Stimulated activated CD8-positive, alpha-beta memory T cell treated with anti-CD3 and anti-CD28 coated beads, Interleukin-12 subunit alpha, Interleukin-12 subunit beta, amount 100 ng/mL, for 24 hours (primary cell): Measurements from ENCODE around the gene RYR3.

Experiments
- DNase-seq: peaks from one replicate; pipeline ENCODE4 v3.0.0-alpha.2; 2020; ENCODE audit errors: extremely low read depth

The RYR3 gene

DNA sequence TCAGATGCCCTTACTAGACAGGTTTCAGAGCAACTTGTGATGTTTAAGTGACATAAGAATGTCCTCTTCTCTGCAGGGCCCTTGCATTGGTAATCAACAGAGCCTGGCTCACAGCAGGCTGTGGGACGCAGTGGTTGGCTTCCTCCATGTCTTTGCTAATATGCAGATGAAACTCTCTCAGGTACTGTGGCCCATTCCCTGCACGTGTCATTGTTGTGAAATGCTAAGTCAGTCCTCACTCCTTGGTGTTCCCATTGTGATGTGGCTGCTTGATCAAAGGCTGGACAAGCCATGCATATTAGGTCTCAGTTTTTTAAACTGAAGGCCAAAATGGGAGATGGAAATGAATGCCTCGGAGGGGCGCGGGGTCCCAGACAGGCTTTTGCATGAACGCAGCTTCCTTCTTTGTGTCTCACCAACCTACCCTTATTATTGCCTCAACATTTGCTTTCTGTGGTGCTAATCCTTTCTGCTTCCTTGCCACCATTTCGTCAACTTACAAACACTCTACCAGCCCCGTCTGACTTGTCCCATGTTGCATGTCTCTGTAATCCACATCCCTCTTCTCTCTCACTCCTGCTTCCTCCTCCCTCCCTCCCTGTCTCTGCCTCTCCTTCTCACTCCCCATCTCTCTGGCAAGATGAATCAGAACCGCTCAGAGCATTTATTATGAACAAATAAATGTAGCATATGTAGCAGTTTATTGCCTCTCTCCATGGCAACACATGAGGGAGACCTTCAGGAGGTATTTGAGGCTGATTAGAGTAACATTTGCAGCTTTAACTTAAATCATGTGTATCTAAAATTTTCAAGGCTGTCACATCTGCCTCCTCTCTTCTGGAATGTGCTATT is 524.4 kb downstream of the RYR3 start:
- DNase-seq = no peak

DNA sequence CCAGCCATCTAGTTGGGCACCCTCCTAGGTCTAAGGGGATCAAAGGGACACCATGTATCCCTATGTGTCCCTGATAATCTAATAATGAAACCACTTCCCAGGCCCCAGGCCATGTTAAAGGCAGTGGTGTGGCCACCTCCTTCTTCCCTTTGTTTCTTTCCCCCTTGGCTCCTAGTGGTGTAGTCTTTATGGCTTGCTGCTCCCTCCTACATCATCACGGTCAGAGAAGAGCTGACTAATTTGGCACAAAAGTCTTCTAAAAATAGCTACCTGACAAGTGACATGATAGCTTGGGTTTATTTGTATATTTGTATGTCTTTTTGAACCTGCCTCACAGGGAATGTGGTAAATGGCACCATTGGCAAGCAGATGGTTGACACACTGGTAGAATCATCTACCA is 526.5 kb downstream of the RYR3 start:
- no peak for DNase-seq

DNA sequence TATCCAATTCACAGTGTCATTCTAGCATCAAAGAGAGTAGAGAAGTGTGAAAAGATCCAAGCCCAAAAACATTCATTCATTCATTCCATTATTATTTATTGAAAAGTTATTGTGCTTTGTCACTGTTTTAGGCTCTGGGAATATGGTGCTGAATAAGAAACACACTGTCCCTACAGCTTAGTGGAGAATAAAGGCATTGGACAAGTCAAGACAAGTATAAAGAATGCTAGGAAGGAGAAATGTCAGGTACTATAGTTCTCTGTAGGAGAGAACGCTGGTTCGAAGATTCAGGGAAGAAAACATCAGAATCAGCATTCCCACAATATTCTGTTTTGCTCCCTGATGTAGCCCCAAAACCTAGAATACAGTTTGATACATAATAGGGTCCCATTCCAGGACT is 528.8 kb downstream of the RYR3 start:
- no peak for DNase-seq

DNA sequence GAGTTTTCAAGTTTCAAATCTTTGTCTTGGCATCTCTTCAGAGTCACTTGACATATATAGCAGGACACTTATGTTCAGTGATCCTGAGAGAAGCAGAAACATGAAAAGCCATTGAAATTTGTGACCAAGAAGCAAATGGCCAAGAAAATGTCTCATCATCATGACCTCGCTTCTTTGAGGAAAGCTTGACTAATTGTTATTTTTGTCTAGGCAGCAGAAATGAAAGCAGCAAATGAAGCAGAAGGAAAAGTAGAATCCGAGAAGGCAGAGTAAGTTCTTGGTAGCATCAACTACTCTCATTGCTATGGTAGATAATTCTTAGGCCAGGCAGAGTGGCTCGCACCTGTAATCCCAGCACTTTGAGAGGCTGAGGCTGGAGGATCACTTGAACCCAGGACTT is 529.8 kb downstream of the RYR3 start:
- no peak for DNase-seq

DNA sequence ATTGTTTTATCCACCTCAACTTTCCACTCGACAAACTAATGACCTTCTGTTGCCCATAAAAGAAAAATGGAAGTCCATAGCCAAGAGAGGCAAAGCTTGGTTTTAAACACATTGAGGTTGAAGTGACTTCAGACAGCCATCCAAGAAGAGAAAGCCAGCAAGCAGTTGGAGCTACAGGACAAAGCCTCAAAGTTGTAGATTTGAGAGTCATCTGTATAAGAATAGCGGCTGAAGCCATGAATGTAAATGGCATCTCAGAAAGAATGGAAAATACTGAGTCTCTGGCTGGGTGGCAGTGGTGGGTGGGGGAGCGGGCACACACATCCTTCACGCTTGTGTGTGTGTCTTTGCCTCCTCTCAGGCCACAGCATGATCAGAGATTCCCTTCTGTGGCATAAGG is 533.4 kb downstream of the RYR3 start:
- DNase-seq = no peak

DNA sequence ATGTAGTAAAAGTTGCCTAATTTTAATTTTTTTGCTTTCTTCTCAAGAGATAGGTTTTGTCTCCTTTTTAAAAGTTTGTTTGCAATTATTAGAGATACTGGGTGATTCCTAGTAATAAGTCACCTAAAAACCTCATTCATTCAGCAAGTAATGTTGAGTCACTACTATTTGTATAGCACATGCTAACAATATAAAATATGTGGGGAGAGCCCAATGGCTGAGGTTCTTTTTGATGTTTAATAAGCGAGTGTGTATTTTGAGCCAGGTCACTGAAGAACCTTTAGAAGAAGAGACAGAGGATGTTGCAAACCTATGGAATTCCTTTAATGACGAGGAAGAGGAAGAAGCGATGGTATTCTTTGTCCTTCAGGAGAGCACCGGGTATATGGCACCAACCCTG is 533.8 kb downstream of the RYR3 start:
- DNase-seq = no peak

DNA sequence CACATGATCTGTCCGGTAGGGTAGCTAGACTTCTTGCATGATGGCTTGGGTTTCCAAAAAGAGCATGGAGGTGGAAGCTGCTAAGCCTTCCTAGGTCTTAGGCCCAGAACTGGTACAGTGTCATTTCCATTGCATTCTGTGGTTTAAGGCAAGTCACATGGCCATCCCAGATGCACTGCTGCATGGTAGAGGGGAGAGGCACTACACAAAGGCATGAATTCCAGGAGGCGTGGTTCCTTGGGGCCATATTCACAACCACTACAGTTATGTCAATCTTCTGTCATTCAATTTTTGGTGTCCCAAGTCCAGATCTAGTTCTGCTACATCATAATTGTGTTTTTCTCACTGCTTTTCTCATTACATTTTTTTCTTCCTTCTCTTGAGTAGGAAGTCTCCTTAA is 535.4 kb downstream of the RYR3 start:
- no peak for DNase-seq

DNA sequence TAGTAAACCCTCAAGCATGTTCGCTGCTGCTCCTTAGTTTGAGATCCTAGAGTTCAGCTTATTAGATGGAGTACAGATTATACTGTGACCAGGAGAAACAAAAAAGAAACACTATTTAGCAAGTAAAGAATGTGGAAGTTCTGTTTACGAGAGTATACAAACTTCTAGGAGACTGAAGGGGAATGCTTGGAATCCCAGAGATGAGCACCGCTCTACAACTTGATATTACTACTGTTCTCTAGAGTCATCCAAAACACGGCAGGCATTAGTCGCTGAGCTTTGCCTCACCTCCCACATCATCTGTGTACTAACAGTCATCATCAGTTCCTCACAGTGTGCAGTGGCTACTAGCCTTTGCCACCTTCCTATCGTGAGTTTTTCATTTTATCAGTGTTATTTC is 536.1 kb downstream of the RYR3 start:
- DNase-seq = no peak

DNA sequence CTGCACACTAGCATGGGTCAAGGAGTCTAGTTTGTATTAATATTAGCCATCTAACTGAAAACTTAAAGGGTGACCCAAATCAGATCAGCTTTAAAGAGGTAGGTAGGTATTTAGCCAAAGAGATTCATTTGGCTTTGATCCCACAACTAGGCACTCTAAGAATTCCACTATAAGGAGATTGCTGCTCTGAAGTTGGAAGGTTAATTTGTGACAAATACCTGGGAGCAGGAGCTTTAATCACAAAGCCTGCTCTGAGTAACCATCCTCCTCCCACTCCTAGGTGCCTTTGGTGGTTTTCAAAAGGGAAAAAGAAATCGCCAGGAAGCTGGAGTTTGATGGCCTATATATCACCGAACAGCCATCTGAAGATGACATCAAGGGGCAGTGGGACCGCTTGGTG is 537.2 kb downstream of the RYR3 start:
- DNase-seq = no peak

DNA sequence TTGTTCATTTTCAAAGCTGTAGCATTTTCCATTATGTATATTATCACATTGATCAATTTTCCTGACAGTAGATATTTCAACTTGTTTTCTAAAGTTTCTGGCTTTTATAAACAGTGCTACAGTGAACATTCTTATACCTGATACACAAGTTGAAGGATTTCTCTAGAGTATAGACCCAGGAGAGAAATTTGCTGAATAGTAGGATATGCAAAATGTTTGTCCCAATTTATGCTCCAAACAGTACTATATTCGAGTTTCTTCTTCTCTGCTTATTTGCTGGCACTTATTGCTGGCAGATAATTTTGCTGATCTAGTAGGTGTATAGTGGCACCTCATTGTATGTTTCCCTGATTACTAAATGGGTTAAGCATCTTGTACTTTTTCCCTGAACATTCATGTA is 540.3 kb downstream of the RYR3 start:
- DNase-seq = no peak

DNA sequence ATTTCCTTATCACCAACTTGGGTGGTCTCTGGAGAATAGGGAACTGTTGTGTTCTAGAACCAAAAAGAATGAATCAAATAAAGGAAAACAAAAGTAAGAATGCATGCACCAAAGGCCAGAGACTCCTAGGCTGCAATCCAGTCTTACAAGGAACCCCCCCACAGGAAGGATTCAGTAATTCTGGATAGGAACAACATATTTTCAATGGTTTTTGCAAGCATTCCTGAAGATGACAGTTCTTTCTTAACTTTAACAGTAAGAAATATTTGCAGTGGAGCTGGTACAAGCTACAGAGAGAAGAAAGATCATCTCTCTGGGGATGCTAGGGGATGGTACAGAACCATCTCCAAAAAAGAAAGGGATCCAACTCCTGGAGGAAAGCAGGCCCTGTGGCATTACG is 541.3 kb downstream of the RYR3 start:
- DNase-seq = no peak

DNA sequence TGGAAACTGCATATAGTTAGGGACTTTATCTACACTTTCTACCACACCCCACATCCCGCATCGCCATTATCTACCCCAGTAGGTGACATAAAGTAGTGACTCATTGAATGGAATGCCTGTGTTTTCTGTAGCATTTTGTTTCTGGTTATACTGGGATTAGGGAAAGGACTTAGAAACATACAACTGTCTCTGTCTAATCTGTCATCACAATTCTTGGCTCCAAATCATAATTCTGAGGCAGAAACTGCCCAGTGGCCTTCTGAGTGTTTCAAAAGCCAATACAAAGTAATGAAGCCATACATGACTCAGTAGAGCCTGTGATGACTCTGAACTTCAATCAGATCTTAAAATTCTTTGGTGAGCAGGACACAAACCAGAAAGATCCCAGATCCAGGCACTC is 541.8 kb downstream of the RYR3 start:
- no peak for DNase-seq

DNA sequence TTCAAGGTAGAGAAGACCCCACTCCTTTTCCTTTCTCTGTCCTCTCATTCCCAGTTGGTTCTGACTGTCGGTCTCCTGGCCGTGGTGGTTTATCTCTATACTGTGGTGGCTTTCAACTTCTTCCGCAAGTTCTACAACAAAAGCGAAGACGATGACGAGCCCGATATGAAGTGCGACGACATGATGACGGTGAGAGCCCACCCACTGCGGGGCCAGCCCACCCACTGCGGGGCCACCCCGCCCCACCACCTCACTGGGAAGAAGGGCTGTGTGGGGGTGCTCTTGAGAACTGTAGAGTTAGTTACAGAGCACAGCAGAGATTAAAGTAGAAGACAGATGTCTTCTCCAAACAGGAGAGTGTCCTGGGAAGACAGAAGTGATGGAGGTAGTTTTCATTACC is 547.0 kb downstream of the RYR3 start:
- no peak for DNase-seq

DNA sequence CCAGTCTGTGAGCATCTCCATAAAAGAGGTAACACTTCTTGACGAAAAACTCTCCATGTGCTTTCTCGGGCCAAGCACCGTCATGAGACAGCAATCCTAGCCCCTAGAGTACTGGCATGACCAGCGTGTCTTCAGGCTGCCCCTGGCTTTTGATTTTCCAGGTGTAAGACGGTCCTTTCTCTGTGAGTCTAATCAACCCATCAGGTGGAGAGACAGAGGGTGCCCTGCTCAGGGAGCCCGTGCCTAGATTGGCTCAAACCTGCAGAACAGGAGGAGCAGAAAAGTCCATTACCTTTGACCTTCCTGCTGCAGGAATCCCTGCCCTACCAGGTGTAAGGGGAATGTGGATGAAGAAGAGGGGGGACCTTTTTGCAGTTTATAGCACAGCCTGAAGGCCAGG is 548.1 kb downstream of the RYR3 start:
- no peak for DNase-seq

DNA sequence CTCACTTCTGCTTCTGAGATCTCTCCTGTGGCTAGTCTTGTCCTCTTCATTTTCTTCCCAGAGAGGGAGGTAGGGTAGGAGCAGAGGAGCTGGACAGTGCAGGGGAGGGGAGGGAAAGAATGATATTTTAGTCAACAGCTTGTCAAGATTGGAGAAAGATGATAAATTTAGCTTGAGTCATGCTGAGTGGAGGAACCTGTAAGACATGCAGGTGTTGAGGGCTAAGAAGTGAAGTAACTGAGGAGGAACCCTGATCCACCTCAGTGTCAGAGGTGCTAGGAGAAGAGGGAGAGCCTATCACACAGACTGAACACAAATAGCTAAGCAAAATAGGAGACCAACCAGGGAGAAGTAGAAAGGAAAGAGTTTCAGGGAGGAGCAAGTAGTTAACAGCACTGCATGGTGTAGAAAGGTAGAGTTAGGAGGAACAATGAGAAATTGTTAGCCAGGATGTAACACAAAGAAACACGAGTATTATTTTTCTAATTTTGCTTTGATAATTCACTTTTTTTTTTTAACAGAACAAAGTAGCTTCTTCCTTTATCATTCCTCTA is 549.3 kb downstream of the RYR3 start:
- no peak for DNase-seq

DNA sequence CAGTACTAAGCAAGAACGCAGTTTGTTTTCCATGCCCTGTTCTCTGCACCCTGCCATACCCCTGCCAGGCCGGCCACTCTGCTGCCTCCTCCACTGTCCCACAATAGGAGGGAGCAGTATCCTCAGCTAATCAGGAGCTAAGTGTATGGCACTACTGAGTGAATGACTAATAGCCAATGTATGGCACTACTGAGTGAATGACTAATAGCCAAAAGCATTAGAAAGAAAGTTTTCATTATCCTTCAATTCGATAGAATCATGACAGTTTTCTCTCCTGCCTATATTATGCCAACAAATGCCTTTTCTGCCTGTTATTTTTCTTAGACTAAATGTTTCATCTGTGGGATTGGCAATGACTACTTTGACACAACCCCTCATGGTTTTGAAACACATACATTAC is 550.0 kb downstream of the RYR3 start:
- DNase-seq = no peak

DNA sequence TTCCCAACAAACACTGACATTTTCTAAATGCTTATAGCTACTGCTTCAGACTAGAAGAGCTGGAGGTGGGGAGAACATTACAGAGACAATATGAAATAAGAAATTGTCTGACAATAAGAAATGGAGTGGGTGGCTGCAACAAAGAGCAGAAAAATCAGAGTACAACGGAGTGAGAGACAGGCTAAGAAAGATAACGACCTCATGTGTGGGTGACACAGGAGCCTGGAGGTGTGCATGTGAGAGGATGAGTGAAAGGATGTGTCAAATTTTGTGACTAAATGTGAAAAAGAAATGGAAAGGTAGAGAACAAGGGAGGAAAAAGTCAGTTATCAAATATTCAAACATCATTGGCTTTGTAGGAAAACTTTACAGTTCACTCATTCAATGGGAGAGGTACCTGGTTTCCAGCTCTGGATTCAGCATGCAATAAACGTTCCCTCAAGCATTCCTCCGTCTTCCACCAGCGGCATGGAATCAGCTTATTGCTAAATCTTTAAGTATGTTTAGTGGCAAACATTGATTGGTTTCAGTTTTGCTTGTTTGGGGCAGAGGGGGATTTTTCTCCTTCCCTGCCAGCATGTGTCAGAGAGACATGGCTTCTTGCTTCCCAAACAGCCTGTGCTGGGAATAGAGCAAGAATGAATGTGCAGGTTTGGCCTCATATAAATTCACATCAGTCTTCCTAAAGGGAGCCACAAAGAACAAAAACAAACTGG is 553.8 kb downstream of the RYR3 start:
- no peak for DNase-seq

DNA sequence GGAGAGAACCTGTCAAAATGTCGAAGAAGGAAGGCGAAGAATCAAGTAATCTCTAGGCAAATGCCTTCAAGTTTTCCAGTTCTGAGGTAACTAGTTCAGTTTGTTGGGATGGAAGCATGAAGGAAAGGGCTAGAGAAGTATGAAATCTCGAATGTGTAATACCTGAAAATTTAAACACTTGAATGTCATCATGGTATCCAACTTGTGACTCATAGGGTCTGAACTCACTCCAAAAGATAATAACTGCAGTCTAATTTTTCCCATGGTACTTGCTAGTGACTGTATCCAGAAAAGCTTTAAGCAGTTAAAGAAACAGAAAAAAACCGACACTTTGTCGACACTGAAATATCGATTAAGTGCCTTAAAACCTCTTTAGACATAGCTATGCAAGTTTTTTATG is 554.6 kb downstream of the RYR3 start:
- no peak for DNase-seq

DNA sequence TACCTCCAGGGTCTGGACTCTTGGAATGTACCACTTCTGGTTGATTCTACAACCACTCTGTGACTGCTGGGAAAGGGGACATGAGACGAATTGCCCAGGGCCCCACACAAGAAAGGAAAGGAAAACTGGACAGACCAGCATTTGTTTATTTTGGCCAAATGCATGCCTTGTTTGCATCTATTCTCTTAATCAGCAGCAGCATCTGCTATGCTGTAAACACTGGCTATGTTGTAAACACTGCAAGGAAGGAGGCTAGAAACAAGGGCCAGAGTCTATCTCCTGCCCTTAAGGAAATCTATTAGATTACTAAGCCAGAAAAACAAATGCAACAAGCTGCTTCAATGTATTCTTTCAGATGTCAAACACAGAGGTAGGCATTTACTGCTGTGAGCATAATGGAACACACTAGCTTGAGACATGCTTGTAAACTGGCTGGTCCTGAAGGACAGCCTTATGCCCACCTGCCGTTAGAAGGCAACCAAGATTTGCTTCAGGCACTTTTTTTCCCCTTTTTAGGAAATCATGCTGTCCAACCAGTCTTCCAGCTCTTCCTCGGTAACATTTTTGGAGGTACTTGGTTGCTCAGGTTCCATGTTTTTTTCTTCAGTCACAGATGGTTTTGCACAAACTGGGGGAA is 555.5 kb downstream of the RYR3 start:
- DNase-seq = no peak

DNA sequence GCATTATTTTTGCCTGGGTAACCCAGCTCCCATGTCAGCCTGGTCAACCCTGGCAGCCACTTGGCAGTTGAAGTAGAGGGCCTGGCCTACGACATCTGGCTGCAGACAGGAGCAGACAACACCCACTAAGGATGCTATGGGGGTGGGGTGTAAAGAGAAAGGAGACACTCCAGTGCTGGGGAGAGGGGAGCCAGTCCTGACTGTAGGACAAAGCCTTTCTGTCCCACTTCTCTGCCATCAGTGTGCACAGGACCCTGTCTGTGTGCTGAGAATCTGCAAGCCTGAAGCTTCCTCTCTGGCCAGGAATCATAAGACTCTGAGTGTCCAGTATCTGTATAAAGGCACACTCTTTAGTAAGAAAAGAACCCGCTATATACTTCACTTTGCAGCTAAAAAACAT is 561.2 kb downstream of the RYR3 start:
- DNase-seq = no peak

DNA sequence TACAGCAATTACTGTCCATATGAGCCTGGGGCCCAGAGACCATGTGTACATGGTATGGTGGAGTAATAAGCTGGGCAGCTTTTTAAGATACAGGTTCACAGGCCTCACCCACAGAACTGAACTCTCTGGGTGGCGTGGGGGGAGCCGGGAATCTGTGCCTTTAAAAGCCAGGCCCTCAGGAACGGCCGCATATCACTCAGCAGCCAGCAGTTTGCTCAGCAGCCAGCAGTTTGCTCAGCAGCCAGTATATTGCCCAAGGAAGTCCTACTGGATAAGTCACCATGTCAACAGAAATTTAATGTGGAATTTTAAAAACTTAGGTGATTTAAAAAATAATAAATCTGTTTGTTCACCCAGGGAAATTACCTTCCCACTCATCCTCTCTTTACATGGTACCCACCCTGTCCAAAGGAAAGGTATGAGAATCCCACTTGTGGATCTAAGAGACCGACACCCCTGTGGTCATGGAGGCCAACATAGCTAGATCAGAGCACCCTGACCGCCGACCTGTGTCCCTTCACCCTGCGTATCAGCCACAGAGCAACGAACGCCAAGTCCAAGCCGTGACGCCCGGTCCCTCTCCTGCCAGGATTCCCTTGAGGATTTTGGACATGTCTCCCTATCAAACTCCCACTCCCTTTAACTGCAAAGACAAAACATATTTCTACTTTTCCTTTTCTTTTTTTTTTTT is 561.8 kb downstream of the RYR3 start:
- DNase-seq = no peak

DNA sequence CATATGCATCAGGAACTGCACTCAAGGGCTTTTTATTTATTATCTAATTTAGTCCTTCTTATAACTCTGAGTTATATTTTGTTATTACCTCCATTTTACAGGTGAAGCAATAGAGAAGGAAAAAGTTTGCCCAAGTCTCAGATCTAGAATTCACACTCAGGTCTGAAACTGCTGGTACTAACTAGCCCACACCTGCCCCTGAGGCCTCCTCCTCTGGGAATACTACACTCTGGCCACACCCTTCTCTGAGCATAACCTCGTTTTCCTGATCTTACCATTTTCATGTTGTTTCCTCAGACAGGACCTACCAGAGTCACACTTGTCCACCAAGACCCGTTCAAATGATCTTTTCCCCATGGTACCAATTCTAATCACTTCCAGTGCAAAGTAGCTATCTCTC is 563.4 kb downstream of the RYR3 start:
- DNase-seq = no peak
